B cell (primary cell): ENCODE measurements around the gene CLIP1. TPM values are rescaled to one million over a fixed set of nuclear protein-coding genes. Genes with fewer than 3 reads are reported as not detected.

ENCODE experiments used
- ATAC-seq: fragments of 200-7000 bp; cut with Tn5 transposase; one replicate; pipeline ENCODE4 v1.10.0; 2021; ENCODE audit warnings: low read depth, mild to moderate bottlenecking, moderate number of reproducible peaks, moderate library complexity
- CTCF ChIA-PET: fragments of 350-600 bp; sonication (Branson Sonifier 250); formaldehyde crosslinking; loops from one replicate; lab custom pipeline; 2021; ENCODE audit warnings: antibody characterized with exemption, inconsistent platforms; lab: Charles Lee
- POLR2A ChIA-PET: fragments of 350-600 bp; sonication (Branson Sonifier 250); formaldehyde crosslinking; loops from one replicate; lab custom pipeline; 2021; ENCODE audit warnings: antibody characterized with exemption; lab: Charles Lee
- DNase-seq: peaks from one replicate; pipeline ENCODE4 v3.0.0; 2013
- H2AFZ ChIP-seq: 2 replicates; pipeline ENCODE4 v1.6.1; 2012; ENCODE audit warnings: mild to moderate bottlenecking, low read depth, low read length; ENCODE audit not compliant: insufficient read depth, poor library complexity, severe bottlenecking
- H3K27ac ChIP-seq, 2 donors: 1 replicate in 1 of 2; 2 replicates in 1 of 2; pipeline ENCODE4 v1.5.1; 2012 to 2013; ENCODE audit warnings: low read length in 2 of 2, mild to moderate bottlenecking in 2 of 2, moderate library complexity in 1 of 2
- H3K27me3 ChIP-seq, 4 experiments: fragments of 200-600 bp in 1 of 4; sonication (generic) in 1 of 4; replicated peaks in 1 of 4; 1 replicate in 2 of 4; 2 replicates in 2 of 4; pipeline versions ENCODE4 v1.6.1 to v1.7.0; 2013 to 2016; ENCODE audit warnings: low read length in 3 of 4, mild to moderate bottlenecking in 2 of 4, mixed read lengths in 1 of 4, moderate library complexity in 1 of 4; ENCODE audit not compliant: insufficient read depth in 4 of 4, control insufficient read depth in 3 of 4; ENCODE audit errors: control extremely low read depth in 1 of 4
- H3K36me3 ChIP-seq, 2 experiments: replicated peaks in 1 of 2; 1 replicate in 1 of 2; 2 replicates in 1 of 2; pipeline versions ENCODE4 v1.6.1 to v1.7.1; 2013; ENCODE audit warnings: low read length in 1 of 2; ENCODE audit not compliant: insufficient read depth in 2 of 2, control insufficient read depth in 1 of 2; ENCODE audit errors: control extremely low read depth in 1 of 2, extremely low read depth in 1 of 2
- H3K4me1 ChIP-seq, 2 donors: fragments of 200-600 bp in 1 of 2; sonication (generic) in 1 of 2; 1 replicate in 1 of 2; 2 replicates in 1 of 2; pipeline versions ENCODE4 v1.5.1 to v1.6.1; 2013 to 2017; ENCODE audit warnings: low read length in 2 of 2; ENCODE audit not compliant: control insufficient read depth in 2 of 2, insufficient read depth in 2 of 2
- H3K4me2 ChIP-seq: replicated peaks from 2 replicates; pipeline ENCODE3; 2012; ENCODE audit warnings: mild to moderate bottlenecking, low read depth, low read length; ENCODE audit not compliant: poor library complexity, severe bottlenecking
- H3K4me3 ChIP-seq, 5 experiments: fragments of 200-600 bp in 1 of 5; sonication (generic) in 1 of 5; 1 replicate in 3 of 5; 2 replicates in 2 of 5; pipeline versions ENCODE4 v1.5.1 to v1.7.0; 2011 to 2016; ENCODE audit warnings: low read length in 4 of 5, mild to moderate bottlenecking in 4 of 5, low read depth in 2 of 5, control low read depth in 1 of 5, moderate library complexity in 1 of 5; ENCODE audit not compliant: insufficient read depth in 1 of 5; ENCODE audit errors: control extremely low read depth in 1 of 5, extremely low read depth in 1 of 5
- H3K79me2 ChIP-seq: fragments of 200-600 bp; sonication (generic); one replicate; pipeline ENCODE4 v1.6.0; 2016; ENCODE audit warnings: low read length; ENCODE audit not compliant: control insufficient read depth, insufficient read depth
- H3K9ac ChIP-seq: fragments of 200-600 bp; sonication (generic); 2 replicates; pipeline ENCODE4 v1.6.1; 2017; ENCODE audit warnings: mild to moderate bottlenecking, low read length, moderate library complexity
- H3K9me3 ChIP-seq, 3 donors: one replicate each; pipeline versions ENCODE4 v1.6.1 to v1.7.1; 2013; ENCODE audit warnings: low read length in 2 of 3; ENCODE audit not compliant: control insufficient read depth in 2 of 3, insufficient read depth in 1 of 3; ENCODE audit errors: control extremely low read depth in 1 of 3
- H4K20me1 ChIP-seq: 2 replicates; pipeline ENCODE4 v1.6.0; 2012; ENCODE audit warnings: mild to moderate bottlenecking, low read length; ENCODE audit not compliant: insufficient read depth, control insufficient read depth, poor library complexity, severe bottlenecking
- H3K27ac Mint-ChIP-seq: one replicate; pipeline ENCODE4 v1.8.0; 2021; ENCODE audit warnings: mixed read lengths
- H3K27me3 Mint-ChIP-seq: one replicate; pipeline ENCODE4 v1.8.0; 2021; ENCODE audit warnings: mixed read lengths
- H3K4me1 Mint-ChIP-seq: one replicate; pipeline ENCODE4 v1.8.0; 2021; ENCODE audit warnings: mixed read lengths
- H3K4me3 Mint-ChIP-seq: one replicate; pipeline ENCODE4 v1.8.0; 2021; ENCODE audit warnings: mixed read lengths
- H3K9me3 Mint-ChIP-seq: one replicate; pipeline ENCODE4 v1.8.0; 2022; ENCODE audit warnings: mixed read lengths; ENCODE audit not compliant: insufficient read depth
- CTCF ChIP-seq: fragments of 200-600 bp; IDR thresholded peaks from one replicate; pipeline ENCODE4 v1.8.0; 2022; ENCODE audit warnings: antibody characterized with exemption, mild to moderate bottlenecking
- EZH2 ChIP-seq: IDR thresholded peaks from 2 replicates; pipeline ENCODE4 v1.6.1; 2012; ENCODE audit warnings: borderline replicate concordance, low read depth, mild to moderate bottlenecking, moderate library complexity, low read length; ENCODE audit not compliant: insufficient read depth, poor library complexity, severe bottlenecking
- WGBS: methylation state at CpG from one replicate; pipeline ENCODE4 v1.1.5; 2013; ENCODE audit warnings: missing lambda C conversion rate; ENCODE audit not compliant: insufficient coverage; 5-methylcytosine and 5-hydroxymethylcytosine counted together
- intact Hi-C: fragments of 100-400 bp; cut with micrococcal nuclease; formaldehyde crosslinking; loops from one replicate; pipeline ENCODE4 v1.10.0; 2022
- polyA plus RNA-seq: library from polyadenylated mRNA; depleted of rRNA; stranded (reverse); fragments of >200 nt; gene quantifications from 2 replicates; pipeline ENCODE4 v1.2.3, GENCODE V29; 2012
- total RNA-seq, 2 donors: library from RNA; stranded (reverse); fragments of 120-200 nt in 1 of 2; gene quantifications; 1 replicate in 1 of 2; 2 replicates in 1 of 2; pipeline versions ENCODE4 v1.2.3 to v1.2.4, GENCODE V29; 2013 to 2022

The CLIP1 gene
- total and polyA plus RNA-seq, 2 donors (not counting 1 experiment from before 2014, with no cell fraction given) = 17.0 to 64.9 TPM

- H3K4me1 Mint-ChIP-seq = peaks cover 3% of the 10 kb centered on the region
- POLR2A ChIA-PET = no interaction called here
- DNase-seq (peak; percentile 66), ATAC-seq (peak; percentile 56)
- H3K9me3 ChIP-seq = no peaks in the 10 kb centered on the region
- H3K4me3 ChIP-seq = no peak overlapping the region
- no peak overlapping the region for H3K27ac Mint-ChIP-seq
- no peaks in the 10 kb centered on the region for H3K79me2 ChIP-seq
- 17% methylated on average over 1 of the region's 3 CpGs for WGBS
- H3K4me2 ChIP-seq = no peak overlapping the region
- no peak overlapping the region for H3K27ac ChIP-seq
- no peak overlapping the region for H3K9ac ChIP-seq
- TF ChIP-seq CTCF (peak; percentile 91), EZH2 (no peak)
- no peaks in the 10 kb centered on the region for H3K9me3 Mint-ChIP-seq
- CTCF ChIA-PET = interaction anchor here (0.6 to 2.7 kb wide), 16 partner anchors 13 to 1787 kb away, joined by 3 to 25 read pairs (median 3); no protein-coding TSS in a partner anchor
- H4K20me1 ChIP-seq = no peaks in the 10 kb centered on the region
- intact Hi-C loops = no loop called here
- no peaks in the 10 kb centered on the region for H3K4me1 ChIP-seq
- H2AFZ ChIP-seq = no peak overlapping the region
- H3K27me3 ChIP-seq = no peaks in the 10 kb centered on the region
- no peaks in the 10 kb centered on the region for H3K27me3 Mint-ChIP-seq
- peaks cover 15 to 40% of the 10 kb centered on the region in 2 experiments for H3K36me3 ChIP-seq
- H3K4me3 Mint-ChIP-seq = no peak overlapping the region
Measured at GRCh38 chr12:122356192-122356635, 66.3 kb downstream of the CLIP1 start.

- Mint-ChIP-seq H3K4me3 (no peak overlapping the region), H3K27ac (no peak overlapping the region), H3K27me3 (no peaks in the 10 kb centered on the region), H3K4me1 (peaks cover 3% of the 10 kb centered on the region), H3K9me3 (no peaks in the 10 kb centered on the region)
- ChIA-PET CTCF (interaction anchor here (0.6 to 2.7 kb wide), 15 partner anchors 8 to 1788 kb away, joined by 3 to 25 read pairs (median 3); no protein-coding TSS in a partner anchor), POLR2A (no interaction called here)
- Histone ChIP-seq H3K79me2 (no peaks in the 10 kb centered on the region), H3K4me3 (no peak overlapping the region), H3K36me3 (peaks cover 10 to 39% of the 10 kb centered on the region in 2 experiments), H3K27ac (no peak overlapping the region), H3K9ac (no peak overlapping the region), H3K4me1 (no peaks in the 10 kb centered on the region), H3K9me3 (no peaks in the 10 kb centered on the region), H3K4me2 (no peak overlapping the region), H4K20me1 (no peaks in the 10 kb centered on the region), H2AFZ (no peak overlapping the region), H3K27me3 (no peaks in the 10 kb centered on the region)
- 95% methylated on average over 11 of the region's 11 CpGs for WGBS
- ATAC-seq = no peak
- no peak for DNase-seq
- no peak for TF ChIP-seq EZH2
- no peak for TF ChIP-seq CTCF
- intact Hi-C loops = no loop called here
Measured at GRCh38 chr12:122355706-122356105, 66.8 kb downstream of the CLIP1 start.
